ENCODE data around the gene PRDM12.
A peak's percentile ranks its signal among the peaks of the same experiment; 100 is the strongest.

Gene PRDM12

GRCh38 chr9:130693101-130693425, 28.7 kb downstream of the PRDM12 start:
- no peak for DNase-seq

GRCh38 chr9:130693426-130694191, 29.2 kb downstream of the PRDM12 start, which contains the start of gene EXOSC2:
TSS of gene EXOSC2 (plus strand) at chr9:130693780. CDS start at chr9:130693792, 12 bp downstream.
- peak; percentile 98 for DNase-seq

- no peak for DNase-seq
These were observed 29.8 kb downstream of the PRDM12 start for GRCh38 chr9:130694205-130694604.

- DNase-seq = no peak
These were observed 31.8 kb downstream of the PRDM12 start for GRCh38 chr9:130696139-130696650.

GRCh38 chr9:130696996-130697395, 32.6 kb downstream of the PRDM12 start:
- no peak for DNase-seq

GRCh38 chr9:130698514-130698913, 34.1 kb downstream of the PRDM12 start:
- no peak for DNase-seq

- DNase-seq = no peak
These were observed 34.7 kb downstream of the PRDM12 start for GRCh38 chr9:130699047-130699446.

- peak; percentile 69 for DNase-seq
These were observed 36.9 kb downstream of the PRDM12 start for GRCh38 chr9:130701059-130702022.

GRCh38 chr9:130703501-130703900, 39.1 kb downstream of the PRDM12 start:
- no peak for DNase-seq

- peak; percentile 63 for DNase-seq
These were observed 43.0 kb downstream of the PRDM12 start for GRCh38 chr9:130707225-130707976.

GRCh38 chr9:130710822-130711352, 46.5 kb downstream of the PRDM12 start:
- DNase-seq = no peak

- no peak for DNase-seq
These were observed 47.1 kb downstream of the PRDM12 start for GRCh38 chr9:130711469-130711868.

- DNase-seq = peak; percentile 99
These were observed 48.3 kb downstream of the PRDM12 start for GRCh38 chr9:130712564-130713285.

GRCh38 chr9:130713286-130713960, 49.0 kb downstream of the PRDM12 start:
- no peak for DNase-seq

GRCh38 chr9:130714586-130715110, 50.3 kb downstream of the PRDM12 start:
- no peak for DNase-seq

- DNase-seq = no peak
These were observed 50.9 kb downstream of the PRDM12 start for GRCh38 chr9:130715270-130715669.

GRCh38 chr9:130718562-130718961, 54.2 kb downstream of the PRDM12 start:
- DNase-seq = no peak

- no peak for DNase-seq
These were observed 56.4 kb downstream of the PRDM12 start for GRCh38 chr9:130720762-130721161.

GRCh38 chr9:130728721-130729120, 64.3 kb downstream of the PRDM12 start:
- peak; percentile 85 for DNase-seq

GRCh38 chr9:130729145-130729544, 64.8 kb downstream of the PRDM12 start:
- DNase-seq = no peak

GRCh38 chr9:130731355-130731754, 67.0 kb downstream of the PRDM12 start:
- no peak for DNase-seq

Measured in fibroblast of skin of right quadriceps (primary cell).